Stimulated activated naive B cell treated with anti-CD40 and anti-IgM and Interleukin-4, amounts not matched to agents 10 μg/mL and 1 μg/mL and 100 μg/mL, for 72 hours (primary cell): ENCODE measurements around the gene MACROH2A1.

Experiments used
- ATAC-seq, 2 donors: fragments of 150-1000 bp; cut with Tn5 transposase; replicated peaks; 2 replicates each; pipeline ENCODE4 v1.10.0; 2021; ENCODE audit warnings: moderate library complexity in 1 of 2
- DNase-seq: peaks from one replicate; pipeline ENCODE4 v3.0.0; 2021
- H3K27ac Mint-ChIP-seq: one replicate; pipeline ENCODE4 v1.8.0; 2022; ENCODE audit warnings: mild to moderate bottlenecking, mixed read lengths
- H3K27me3 Mint-ChIP-seq, 2 donors: one replicate each; pipeline ENCODE4 v1.8.0; 2022; ENCODE audit warnings: mixed read lengths in 2 of 2
- H3K36me3 Mint-ChIP-seq, 2 donors: one replicate each; pipeline ENCODE4 v1.8.0; 2022; ENCODE audit warnings: mixed read lengths in 2 of 2, mild to moderate bottlenecking in 1 of 2
- H3K4me1 Mint-ChIP-seq, 2 donors: one replicate each; pipeline ENCODE4 v1.8.0; 2022; ENCODE audit warnings: mixed read lengths in 2 of 2, mild to moderate bottlenecking in 1 of 2
- H3K4me3 Mint-ChIP-seq, 2 donors: one replicate each; pipeline ENCODE4 v1.8.0; 2022; ENCODE audit warnings: mild to moderate bottlenecking in 2 of 2, mixed read lengths in 2 of 2, moderate library complexity in 1 of 2
- H3K9me3 Mint-ChIP-seq, 2 donors: one replicate each; pipeline ENCODE4 v1.8.0; 2022; ENCODE audit warnings: mixed read lengths in 2 of 2, mild to moderate bottlenecking in 1 of 2

MACROH2A1 gene

DNA sequence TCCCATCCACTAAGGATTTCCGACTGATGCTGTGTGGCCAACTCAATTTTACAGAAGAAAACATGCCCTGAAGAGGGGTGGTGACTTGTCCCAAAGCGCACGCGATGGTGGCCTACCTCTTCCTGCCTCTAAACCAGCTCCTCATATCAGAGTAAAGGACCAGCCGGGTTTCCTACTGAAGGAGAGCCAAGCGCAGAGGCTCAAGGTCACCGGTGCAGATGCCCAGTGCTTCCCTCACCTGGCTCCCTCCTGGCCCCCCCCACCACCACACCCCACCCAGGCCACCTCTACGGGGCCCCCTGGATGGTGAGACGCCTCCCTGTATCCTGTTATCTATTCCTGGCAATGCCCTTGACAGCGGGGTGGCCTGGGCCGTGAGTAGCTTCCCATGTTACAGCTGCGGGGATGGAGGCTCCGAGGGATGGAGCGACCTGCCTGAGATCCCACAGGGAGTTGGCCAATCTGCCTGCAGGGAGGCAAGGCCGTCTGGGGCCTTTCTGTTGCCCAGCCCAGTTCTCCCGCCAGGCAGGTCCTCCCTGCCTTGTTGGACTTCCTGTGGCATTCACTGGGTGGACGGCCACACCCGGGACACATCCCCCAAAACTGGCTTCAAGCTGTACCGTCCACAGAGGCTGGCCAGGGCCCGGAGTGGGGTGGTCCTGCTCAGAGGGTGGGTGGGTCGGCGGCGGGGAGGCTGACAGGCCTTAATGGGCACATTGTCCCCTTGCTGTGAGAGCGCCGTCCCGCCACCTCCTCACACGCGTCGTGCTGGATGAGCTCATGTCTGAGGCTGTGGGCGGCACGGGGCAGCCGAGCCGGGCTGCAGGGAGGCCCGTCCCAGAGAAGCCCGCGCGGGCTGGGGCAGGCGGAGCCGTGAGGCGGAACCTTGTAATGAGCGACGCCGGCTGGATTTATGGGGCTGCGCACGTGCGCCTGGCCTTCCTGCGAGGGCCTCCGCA lies 72.5 kb downstream of the MACROH2A1 start:
- ATAC-seq, result no peak
- Mint-ChIP-seq H3K4me3 (no peak overlapping the region), H3K36me3 (peaks cover 12 to 39% of the 10 kb centered on the region in 2 donors), H3K27ac (no peak overlapping the region), H3K27me3 (no peaks in the 10 kb centered on the region), H3K4me1 (no peaks in the 10 kb centered on the region), H3K9me3 (no peaks in the 10 kb centered on the region)
- no peak for DNase-seq

DNA sequence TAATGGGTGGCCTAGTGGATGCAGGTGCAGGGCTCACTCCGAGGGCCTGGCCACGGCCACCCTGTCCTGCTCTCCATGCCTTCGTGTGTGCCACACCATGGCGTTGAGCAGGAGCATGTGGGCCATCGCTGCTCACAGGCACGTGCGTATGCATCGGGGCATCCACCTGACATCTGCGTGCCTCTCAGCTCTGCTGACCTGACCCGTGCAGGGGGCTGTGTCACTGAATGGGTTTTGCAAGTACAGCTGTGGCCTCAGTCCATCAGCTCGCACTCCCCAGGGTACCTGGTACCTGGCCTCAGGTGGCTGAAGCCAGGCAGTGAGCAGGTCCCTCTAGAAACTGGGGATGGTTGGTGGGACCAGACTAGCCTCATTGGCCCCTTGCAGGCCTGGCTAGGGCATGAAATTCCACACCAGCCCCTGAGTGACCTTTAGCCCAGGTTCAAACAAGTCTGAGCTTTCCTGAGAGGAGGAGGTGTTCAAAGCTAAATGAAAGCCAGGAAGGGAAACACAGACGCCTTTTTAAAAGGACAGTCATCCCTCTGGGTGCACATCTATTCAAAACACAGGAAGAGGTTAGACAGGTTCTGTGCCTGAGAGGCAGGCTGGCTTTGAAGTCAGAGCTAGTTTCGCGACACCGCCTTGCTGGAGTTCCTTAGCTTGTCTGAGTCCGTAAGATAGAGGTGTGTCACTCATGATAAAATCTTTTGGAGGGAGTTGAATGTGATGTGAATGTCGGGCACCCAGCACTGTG lies 74.0 kb downstream of the MACROH2A1 start:
- Mint-ChIP-seq H3K27ac (no peak overlapping the region), H3K36me3 (peaks cover 3 to 27% of the 10 kb centered on the region in 2 donors), H3K4me1 (no peaks in the 10 kb centered on the region), H3K9me3 (no peaks in the 10 kb centered on the region), H3K4me3 (no peak overlapping the region), H3K27me3 (no peaks in the 10 kb centered on the region)
- ATAC-seq (no peak), DNase-seq (no peak)

DNA sequence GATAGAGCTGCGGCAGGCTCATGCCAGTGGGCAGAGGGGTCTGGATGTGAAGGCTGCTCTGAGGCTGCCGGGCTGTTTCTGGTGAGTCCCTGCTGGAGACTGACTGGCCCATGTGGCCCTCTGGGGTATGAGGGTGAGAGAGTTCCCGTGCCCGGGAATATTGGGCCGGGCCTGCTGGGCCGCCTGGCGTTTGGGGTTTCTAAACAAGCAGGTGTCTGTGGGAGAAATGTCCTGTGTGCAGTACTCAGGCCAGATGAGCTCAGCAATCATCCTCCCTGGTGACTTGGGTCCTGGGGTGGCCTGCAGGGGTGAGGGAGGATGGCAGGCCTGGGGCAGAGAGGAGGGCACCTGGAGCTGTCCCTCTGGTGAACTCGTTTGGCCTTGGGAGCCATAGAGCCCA lies 74.9 kb downstream of the MACROH2A1 start:
- H3K36me3 Mint-ChIP-seq, result peaks cover 0 to 18% of the 10 kb centered on the region in 2 donors
- no peak overlapping the region for H3K4me3 Mint-ChIP-seq
- DNase-seq, result no peak
- ATAC-seq, result no peak
- H3K9me3 Mint-ChIP-seq, result no peaks in the 10 kb centered on the region
- no peaks in the 10 kb centered on the region for H3K4me1 Mint-ChIP-seq
- no peaks in the 10 kb centered on the region for H3K27me3 Mint-ChIP-seq
- no peak overlapping the region for H3K27ac Mint-ChIP-seq

DNA sequence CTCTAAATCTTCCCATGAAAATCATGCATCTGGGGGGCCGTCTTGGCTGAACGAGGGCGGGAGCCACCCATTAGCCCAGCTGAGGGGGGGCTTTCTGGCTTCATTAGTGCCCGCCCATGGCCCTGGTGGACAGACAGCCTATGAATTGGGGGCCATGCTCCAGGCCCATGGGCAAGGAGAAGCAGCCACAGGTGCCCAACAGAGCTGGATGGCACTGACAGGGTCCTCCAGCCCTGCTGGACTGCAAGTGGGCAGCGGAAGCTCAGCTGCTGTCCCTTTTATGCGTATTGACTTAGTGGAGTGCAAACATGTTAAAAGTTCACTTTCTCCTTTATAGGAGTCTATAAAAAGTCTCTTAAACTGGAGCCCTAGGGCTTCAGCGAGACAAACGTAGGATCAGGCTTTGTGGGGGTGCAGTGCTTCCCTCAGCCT lies 75.3 kb downstream of the MACROH2A1 start:
- H3K9me3 Mint-ChIP-seq, result no peaks in the 10 kb centered on the region
- no peak for DNase-seq
- peaks cover 0 to 14% of the 10 kb centered on the region in 2 donors for H3K36me3 Mint-ChIP-seq
- H3K4me3 Mint-ChIP-seq, result no peak overlapping the region
- no peak for ATAC-seq
- H3K27ac Mint-ChIP-seq, result no peak overlapping the region
- no peaks in the 10 kb centered on the region for H3K4me1 Mint-ChIP-seq
- no peaks in the 10 kb centered on the region for H3K27me3 Mint-ChIP-seq

DNA sequence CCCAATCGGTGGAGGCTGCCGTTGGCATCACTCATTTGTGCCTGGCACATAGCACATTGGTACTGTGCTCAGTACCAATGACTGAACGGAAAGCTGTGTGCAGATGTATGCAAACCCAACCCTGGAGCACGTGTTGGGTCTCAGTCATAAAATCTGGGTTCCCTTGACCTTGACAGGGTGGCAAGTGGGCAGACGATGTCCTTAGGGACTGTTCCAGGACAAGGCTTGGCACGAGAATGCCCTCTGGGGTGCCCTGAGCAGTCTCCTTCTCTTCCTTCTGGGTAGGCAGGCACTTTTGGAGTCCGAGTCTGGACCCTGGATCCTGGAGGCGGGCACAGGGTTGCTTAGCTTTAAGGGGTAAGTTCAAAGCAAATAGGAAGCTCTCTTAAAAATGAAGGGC lies 75.8 kb downstream of the MACROH2A1 start:
- H3K27me3 Mint-ChIP-seq, result no peaks in the 10 kb centered on the region
- H3K4me1 Mint-ChIP-seq, result no peaks in the 10 kb centered on the region
- DNase-seq, result no peak
- H3K9me3 Mint-ChIP-seq, result no peaks in the 10 kb centered on the region
- no peak overlapping the region for H3K4me3 Mint-ChIP-seq
- ATAC-seq, result no peak
- peaks cover 0 to 10% of the 10 kb centered on the region in 2 donors for H3K36me3 Mint-ChIP-seq
- no peak overlapping the region for H3K27ac Mint-ChIP-seq

DNA sequence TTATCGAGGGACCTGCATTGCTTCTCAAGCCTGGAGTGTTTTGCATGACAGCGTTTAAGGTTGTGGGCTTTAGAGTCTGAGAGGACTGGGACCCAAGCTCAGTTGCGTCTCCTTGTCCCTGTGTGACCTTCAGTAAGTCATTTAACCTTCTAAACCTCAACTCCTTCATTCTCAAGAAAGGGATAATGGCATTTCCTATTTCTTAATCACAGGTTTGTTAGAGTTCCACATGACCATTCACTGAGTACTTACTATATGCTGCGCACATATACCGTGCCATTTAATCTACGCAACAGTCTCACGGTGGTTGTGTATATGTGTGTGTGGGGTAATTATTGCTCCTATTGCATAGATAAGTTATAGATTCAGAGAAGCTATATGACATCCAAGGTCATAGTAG lies 76.3 kb downstream of the MACROH2A1 start:
- no peak for ATAC-seq
- H3K4me1 Mint-ChIP-seq, result no peaks in the 10 kb centered on the region

DNA sequence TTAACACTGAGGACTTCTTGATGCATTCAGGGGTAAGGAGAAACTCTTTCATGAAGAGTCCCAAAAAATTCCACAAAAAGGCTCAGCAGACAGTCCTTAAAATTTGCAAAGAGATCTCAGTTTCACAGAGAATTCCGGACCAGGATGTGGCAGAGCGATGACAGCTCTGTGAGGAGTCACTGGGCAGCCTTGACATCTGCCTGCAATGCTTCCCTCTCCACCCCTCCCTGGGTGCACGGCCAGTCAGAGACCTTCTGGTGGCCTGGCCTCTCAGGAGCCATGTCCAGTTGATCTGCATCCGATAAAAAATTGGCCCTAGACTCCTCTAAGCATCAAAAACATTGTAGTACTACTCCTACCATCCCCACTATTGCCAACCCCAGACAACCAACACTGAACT lies 76.8 kb downstream of the MACROH2A1 start:
- Mint-ChIP-seq H3K9me3 (no peaks in the 10 kb centered on the region), H3K4me1 (no peaks in the 10 kb centered on the region), H3K27me3 (no peaks in the 10 kb centered on the region), H3K4me3 (no peak overlapping the region), H3K36me3 (peaks cover 0 to 7% of the 10 kb centered on the region in 2 donors), H3K27ac (no peak overlapping the region)
- ATAC-seq (no peak), DNase-seq (no peak)

More for the DNA sequence above, 76.3 kb downstream of the MACROH2A1 start:
- no peaks in the 10 kb centered on the region for H3K27me3 Mint-ChIP-seq
- H3K36me3 Mint-ChIP-seq, result peaks cover 0 to 7% of the 10 kb centered on the region in 2 donors
- H3K4me3 Mint-ChIP-seq, result no peak overlapping the region
- H3K9me3 Mint-ChIP-seq, result no peaks in the 10 kb centered on the region
- no peak for DNase-seq
- no peak overlapping the region for H3K27ac Mint-ChIP-seq

DNA sequence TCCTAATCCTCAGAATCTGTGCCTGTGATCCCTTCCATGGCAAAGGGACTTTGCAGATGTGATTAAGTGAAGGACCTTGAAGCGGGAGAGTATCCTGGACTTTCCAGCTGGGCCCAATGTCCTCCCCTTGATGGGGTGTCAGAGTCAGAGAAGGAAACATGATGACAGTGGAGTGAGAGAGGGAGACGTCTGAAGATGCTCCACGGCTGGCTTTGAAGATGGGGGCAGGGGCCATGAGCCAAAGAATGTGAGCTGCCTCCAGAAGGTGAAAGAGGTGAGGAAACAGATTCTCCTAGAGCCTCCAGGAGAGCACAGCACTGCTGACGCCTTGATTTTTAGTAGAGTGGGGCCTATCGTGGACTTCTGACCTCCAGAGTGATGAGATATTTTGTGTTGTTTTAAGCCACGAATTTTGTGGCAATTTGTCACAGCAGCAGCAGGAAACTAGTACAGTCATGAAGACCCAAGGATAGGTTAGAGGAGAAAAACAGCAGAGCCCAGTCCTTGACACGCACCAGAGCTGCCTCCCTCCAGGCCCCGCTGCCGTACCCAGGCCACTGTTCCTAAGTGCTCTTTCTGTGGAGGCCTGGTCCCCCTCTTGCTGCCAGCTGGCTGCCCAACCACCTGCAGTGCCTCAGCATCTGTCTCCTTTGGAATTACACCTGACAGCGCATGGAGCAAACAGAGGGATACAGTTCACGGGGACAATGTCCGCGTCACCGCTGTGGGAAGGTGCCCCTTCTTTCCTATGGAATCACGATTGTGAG lies 78.1 kb downstream of the MACROH2A1 start:
- Mint-ChIP-seq H3K27ac (no peak overlapping the region), H3K4me1 (no peaks in the 10 kb centered on the region), H3K4me3 (no peak overlapping the region), H3K27me3 (no peaks in the 10 kb centered on the region), H3K36me3 (peaks cover 0 to 4% of the 10 kb centered on the region in 2 donors), H3K9me3 (no peaks in the 10 kb centered on the region)
- DNase-seq (no peak), ATAC-seq (no peak)

DNA sequence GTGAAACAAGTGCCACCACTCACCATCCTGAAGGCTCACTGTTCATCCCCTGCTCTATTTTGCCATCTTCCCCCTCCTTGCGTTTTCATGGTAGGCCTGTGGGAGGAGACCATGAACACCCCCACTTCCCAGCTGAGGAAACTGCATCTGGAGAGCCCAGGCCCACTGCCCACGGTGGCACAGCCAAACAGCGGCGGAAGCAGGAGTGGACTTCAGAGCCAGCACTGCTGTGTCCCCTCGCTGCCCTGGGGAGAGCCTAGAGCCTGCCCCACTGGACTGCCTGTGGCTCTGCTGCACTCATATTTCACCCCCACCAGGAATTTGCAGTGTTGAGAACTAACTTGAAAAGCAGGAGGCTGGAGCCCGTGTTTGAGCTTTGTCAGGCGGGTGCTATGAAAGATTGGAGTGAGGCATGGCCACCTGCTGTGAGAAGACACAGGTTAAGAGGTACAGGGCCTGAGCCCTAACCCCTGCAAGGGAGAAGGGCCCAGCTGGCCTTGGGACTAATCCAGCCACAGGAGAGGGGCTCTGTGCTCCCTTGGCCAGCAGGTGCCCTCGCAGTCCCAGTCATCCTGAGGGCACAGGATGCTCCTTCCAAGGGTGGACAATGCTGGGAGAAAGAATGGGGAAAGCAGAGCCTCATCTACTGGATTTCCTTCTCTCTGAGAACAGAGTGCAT lies 79.0 kb downstream of the MACROH2A1 start:
- no peaks in the 10 kb centered on the region for H3K9me3 Mint-ChIP-seq
- no peaks in the 10 kb centered on the region for H3K27me3 Mint-ChIP-seq
- H3K27ac Mint-ChIP-seq, result no peak overlapping the region
- no peak for ATAC-seq
- no peak overlapping the region for H3K4me3 Mint-ChIP-seq
- H3K36me3 Mint-ChIP-seq, result peaks cover 0 to 4% of the 10 kb centered on the region in 2 donors
- H3K4me1 Mint-ChIP-seq, result no peaks in the 10 kb centered on the region
- DNase-seq, result no peak

DNA sequence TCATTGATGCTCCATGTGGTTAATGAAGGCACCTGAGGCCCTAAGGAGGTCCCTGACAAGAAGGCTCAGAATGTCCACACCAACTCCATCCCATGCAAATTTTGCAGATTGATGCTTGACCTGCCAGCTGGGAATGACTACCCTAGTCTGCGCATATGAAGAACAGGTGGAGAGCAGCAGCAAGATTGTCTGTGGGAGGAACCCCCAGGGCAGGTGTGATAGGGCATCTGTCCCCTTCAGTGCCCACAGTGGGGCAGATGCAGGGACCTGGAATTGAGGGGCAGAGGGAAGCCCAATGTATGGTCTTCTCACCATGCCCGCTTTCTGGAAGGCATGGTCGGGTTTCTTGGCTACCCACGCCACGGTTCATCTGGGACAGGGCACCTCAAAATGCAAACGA lies 79.6 kb downstream of the MACROH2A1 start:
- Mint-ChIP-seq H3K4me3 (no peak overlapping the region), H3K4me1 (no peaks in the 10 kb centered on the region), H3K27me3 (no peaks in the 10 kb centered on the region), H3K36me3 (peaks cover 0 to 4% of the 10 kb centered on the region in 2 donors), H3K27ac (no peak overlapping the region), H3K9me3 (no peaks in the 10 kb centered on the region)
- DNase-seq (no peak), ATAC-seq (no peak)

DNA sequence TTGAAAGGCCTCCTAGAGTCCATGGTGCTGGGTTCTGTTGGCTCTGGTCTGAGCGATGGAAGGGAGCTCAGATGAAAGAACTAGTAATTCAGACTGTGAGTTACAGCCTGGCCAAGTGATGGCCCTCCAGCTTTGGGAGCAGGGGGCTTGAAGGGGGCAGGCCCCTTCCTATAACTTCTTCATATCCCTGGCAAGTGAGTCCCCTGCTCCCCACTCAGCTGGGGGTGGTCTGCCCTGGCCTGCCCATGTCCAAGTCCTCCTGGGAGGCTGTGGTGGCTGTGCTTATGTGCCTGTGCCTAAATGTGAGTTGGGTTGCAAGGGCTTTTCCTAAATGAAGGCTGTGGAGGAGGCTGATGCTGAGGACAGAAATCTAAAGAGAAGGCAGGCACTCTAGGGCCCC lies 80.1 kb downstream of the MACROH2A1 start:
- Mint-ChIP-seq H3K4me3 (no peak overlapping the region), H3K27ac (peak overlapping the region; percentile 25), H3K27me3 (no peaks in the 10 kb centered on the region), H3K36me3 (peaks cover 0 to 4% of the 10 kb centered on the region in 2 donors), H3K4me1 (no peaks in the 10 kb centered on the region), H3K9me3 (no peaks in the 10 kb centered on the region)
- DNase-seq (no peak), ATAC-seq (no peak)

DNA sequence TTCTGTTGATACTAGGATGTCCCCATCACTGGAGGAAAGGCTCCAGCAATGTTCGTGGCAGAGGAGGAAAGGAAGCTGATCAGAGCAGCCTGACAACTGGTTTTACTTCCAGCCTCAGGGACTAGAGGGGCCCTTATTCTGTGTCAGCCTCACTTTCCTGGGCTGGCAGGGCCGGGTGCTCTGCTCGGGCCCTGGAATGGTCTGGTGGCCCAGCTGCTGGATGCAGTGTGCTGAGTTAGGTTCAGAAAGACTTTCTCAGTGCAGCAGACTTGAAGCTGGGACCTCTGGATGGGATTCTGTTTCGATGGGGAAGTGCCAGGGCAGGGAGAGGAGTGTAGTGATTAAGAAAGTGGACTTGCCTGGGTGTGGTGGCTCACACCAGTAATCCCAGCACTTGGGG lies 81.0 kb downstream of the MACROH2A1 start:
- Mint-ChIP-seq H3K4me3 (no peak overlapping the region), H3K27ac (no peak overlapping the region)

DNA sequence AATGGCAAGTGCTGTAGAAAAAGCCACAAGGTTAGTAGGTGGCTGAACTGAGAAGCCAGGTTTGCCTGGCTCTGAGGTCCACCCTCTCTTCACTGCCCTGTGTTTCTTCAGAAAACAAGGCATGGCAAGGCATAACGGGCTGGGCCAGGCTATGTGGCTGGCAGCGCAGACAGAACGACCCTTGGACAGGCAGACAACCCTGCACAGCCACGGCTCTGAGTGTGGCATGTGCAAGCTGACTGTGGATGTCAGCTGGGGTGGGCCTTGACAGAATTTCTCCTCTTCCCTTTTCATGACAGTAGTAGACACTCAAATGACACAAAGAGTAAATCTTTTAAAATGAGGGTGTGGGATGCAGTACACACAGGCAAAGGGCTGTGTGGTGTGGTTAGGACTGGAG lies 81.7 kb downstream of the MACROH2A1 start:
- no peak overlapping the region for H3K4me3 Mint-ChIP-seq
- DNase-seq, result no peak
- no peak overlapping the region for H3K27ac Mint-ChIP-seq
- no peak for ATAC-seq
- H3K36me3 Mint-ChIP-seq, result peaks cover 0 to under 1% of the 10 kb centered on the region in 2 donors
- no peaks in the 10 kb centered on the region for H3K9me3 Mint-ChIP-seq
- H3K4me1 Mint-ChIP-seq, result no peaks in the 10 kb centered on the region
- no peaks in the 10 kb centered on the region for H3K27me3 Mint-ChIP-seq

More for the DNA sequence above, 81.0 kb downstream of the MACROH2A1 start:
- no peak for ATAC-seq
- H3K9me3 Mint-ChIP-seq, result no peaks in the 10 kb centered on the region
- no peaks in the 10 kb centered on the region for H3K4me1 Mint-ChIP-seq
- H3K36me3 Mint-ChIP-seq, result peaks cover 0 to 4% of the 10 kb centered on the region in 2 donors
- no peaks in the 10 kb centered on the region for H3K27me3 Mint-ChIP-seq
- DNase-seq, result no peak

DNA sequence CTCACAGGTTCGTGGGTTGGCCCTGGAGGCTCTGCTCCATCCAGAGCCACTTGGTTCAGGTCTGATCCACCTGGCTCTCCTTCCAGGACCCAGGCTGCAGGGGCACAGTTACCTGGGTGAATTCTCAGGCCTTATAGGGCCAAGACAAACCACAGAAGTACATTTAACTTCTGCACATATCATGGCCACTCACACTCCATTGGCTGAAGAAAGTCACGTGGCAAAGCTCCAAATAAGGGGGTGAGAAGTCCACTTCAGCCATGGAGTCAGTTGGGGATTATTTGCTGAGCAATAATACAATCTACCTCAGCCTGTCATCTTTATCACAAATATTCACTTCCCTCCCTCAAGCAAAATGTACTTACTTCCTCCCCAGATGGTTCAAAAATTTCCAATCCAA lies 83.6 kb downstream of the MACROH2A1 start:
- DNase-seq (no peak), ATAC-seq (no peak)
- Mint-ChIP-seq H3K27me3 (no peaks in the 10 kb centered on the region), H3K4me3 (no peak overlapping the region), H3K27ac (no peak overlapping the region), H3K9me3 (no peaks in the 10 kb centered on the region), H3K4me1 (no peaks in the 10 kb centered on the region), H3K36me3 (no peaks in the 10 kb centered on the region)
